ENCODE data around the gene JAG2.

The JAG2 gene

GRCh38 chr14:105163040-105163742 lies 5.4 kb downstream of the JAG2 start:
- DNase-seq, result no peak

GRCh38 chr14:105162669-105162979 lies 6.0 kb downstream of the JAG2 start:
- DNase-seq, result no peak

GRCh38 chr14:105161964-105162668 lies 6.5 kb downstream of the JAG2 start:
- no peak for DNase-seq

GRCh38 chr14:105161309-105161708 lies 7.3 kb downstream of the JAG2 start:
- no peak for DNase-seq

GRCh38 chr14:105160776-105161175 lies 7.8 kb downstream of the JAG2 start:
- no peak for DNase-seq

- DNase-seq, result no peak
Observed at GRCh38 chr14:105159344-105159743, 9.2 kb downstream of the JAG2 start.

GRCh38 chr14:105158794-105159193 lies 9.8 kb downstream of the JAG2 start:
- no peak for DNase-seq

GRCh38 chr14:105157872-105158271 lies 10.7 kb downstream of the JAG2 start:
- no peak for DNase-seq

- no peak for DNase-seq
Observed at GRCh38 chr14:105156414-105157375, 11.9 kb downstream of the JAG2 start.

GRCh38 chr14:105155681-105156413 lies 12.7 kb downstream of the JAG2 start:
- DNase-seq, result no peak

- no peak for DNase-seq
Observed at GRCh38 chr14:105155071-105155651, 13.4 kb downstream of the JAG2 start.

- no peak for DNase-seq
Observed at GRCh38 chr14:105154476-105154871, 14.1 kb downstream of the JAG2 start.

- DNase-seq, result no peak
Observed at GRCh38 chr14:105153739-105154475, 14.7 kb downstream of the JAG2 start.

- DNase-seq, result no peak
Observed at GRCh38 chr14:105153331-105153731, 15.2 kb downstream of the JAG2 start.

GRCh38 chr14:105152794-105153241 lies 15.8 kb downstream of the JAG2 start:
- DNase-seq, result no peak

GRCh38 chr14:105151838-105152793 lies 16.5 kb downstream of the JAG2 start:
- DNase-seq, result no peak

GRCh38 chr14:105151084-105151837 lies 17.3 kb downstream of the JAG2 start:
- no peak for DNase-seq

- no peak for DNase-seq
Observed at GRCh38 chr14:105150368-105151083, 18.1 kb downstream of the JAG2 start.

- no peak for DNase-seq
Observed at GRCh38 chr14:105150026-105150367, 18.6 kb downstream of the JAG2 start.

Measured in activated T-cell treated with anti-CD3 and anti-CD28 coated beads, Interleukin-2, amount 50 U/mL, for 48 hours (primary cell).